Adrenal gland (tissue), 12 donors: Measurements from ENCODE around the gene TNFRSF6B. TPM values are rescaled to one million over a fixed set of nuclear protein-coding genes. Genes with fewer than 3 reads are reported as not detected.
A peak's percentile ranks its signal among the peaks of the same experiment; 100 is the strongest.

ENCODE experiments used
- DNase-seq, 7 donors: peaks; one replicate each; pipeline ENCODE4 v3.0.0-alpha.2; 2019 to 2020
- H3K27ac ChIP-seq, 5 donors: fragments of 200-600 bp; sonication (generic) in 4 of 5; 1 replicate in 3 of 5; 2 replicates in 2 of 5; pipeline versions ENCODE4 v1.5.1 to v1.8.0; 2016 to 2020; ENCODE audit warnings: mild to moderate bottlenecking in 1 of 5
- H3K27me3 ChIP-seq: fragments of 200-600 bp; 2 replicates; pipeline ENCODE4 v1.8.0; 2021
- H3K36me3 ChIP-seq, 2 donors: fragments of 200-600 bp; replicated peaks in 1 of 2; 1 replicate in 1 of 2; 2 replicates in 1 of 2; pipeline versions ENCODE4 v1.5.1 to v1.8.0; 2018 to 2022
- H3K4me1 ChIP-seq, 2 donors: fragments of 200-600 bp; replicated peaks in 1 of 2; 1 replicate in 1 of 2; 2 replicates in 1 of 2; pipeline versions ENCODE4 v1.5.1 to v1.8.0; 2018 to 2021
- H3K4me3 ChIP-seq, 4 donors: fragments of 200-600 bp; sonication (generic) in 3 of 4; one replicate each; pipeline ENCODE4 v1.5.1; 2016 to 2018
- H3K9me3 ChIP-seq, 3 donors: fragments of 200-600 bp; sonication (generic) in 1 of 3; replicated peaks in 1 of 3; 1 replicate in 2 of 3; 2 replicates in 1 of 3; pipeline versions ENCODE4 v1.5.1 to v1.8.0; 2016 to 2021
- CTCF ChIP-seq, 6 experiments: fragments of 450-650 bp in 4 of 6; fragments of 200-600 bp in 2 of 6; sonication (generic) in 1 of 6; IDR thresholded peaks; 1 replicate in 5 of 6; 2 replicates in 1 of 6; pipeline versions ENCODE4 v1.5.1 to v1.8.0; 2016 to 2021; ENCODE audit warnings: antibody characterized with exemption in 6 of 6, mild to moderate bottlenecking in 2 of 6, moderate library complexity in 1 of 6
- POLR2A ChIP-seq, 2 donors: fragments of 450-650 bp; IDR thresholded peaks; one replicate each; pipeline ENCODE4 v1.6.1; 2017; ENCODE audit warnings: antibody characterized with exemption in 2 of 2, mild to moderate bottlenecking in 2 of 2, moderate library complexity in 1 of 2
- WGBS, 4 donors: extraction: QIAGEN DNeasy Blood & Tissue Kit in 2 of 4; methylation state at CpG; one replicate each; pipeline versions ENCODE4 v1.1.5 to v1.1.7; 2013 to 2017; 5-methylcytosine and 5-hydroxymethylcytosine counted together
- intact Hi-C, 2 donors: fragments of 100-400 bp; cut with DNase I; formaldehyde crosslinking; loops; one replicate each; pipeline versions ENCODE4 v1.14.1 to v1.15.0; 2022 to 2023
- polyA plus RNA-seq, 3 donors: library from polyadenylated mRNA; stranded (reverse); fragments of 200-250 nt in 2 of 3; fragments of 350-450 nt in 1 of 3; fragmentation: Illumina TruSeq in 1 of 3; extraction: RNeasy Lipid Tissue Mini Kit (QIAGEN cat#74804) in 1 of 3; gene quantifications; one replicate each; pipeline ENCODE4 v1.2.3, GENCODE V29; 2013 to 2014
- total RNA-seq, 9 donors: library from RNA; depleted of rRNA in 4 of 9; stranded (reverse); fragments of >200 nt in 4 of 9; fragments of 120-200 nt in 1 of 9; fragmentation: NEBNext Ultra II Directional in 1 of 9; extraction: Animal tissue kit (Norgen Biotek cat#: 25700) in 1 of 9; gene quantifications; one replicate each; pipeline versions ENCODE4 v1.1.0 to v1.2.4, GENCODE V29; 2013 to 2023
- donor health status: healthy with polysubstance abuse.
- donor health status: Bipolar disorder and iron deficiency.
- donor health status: DM: yes; HTN: yes; CAD: no.
- donor health status: DM: no; HTN: no; CAD: no.
- donor health status: DM: no; HTN: no; CAD: no.
- donor health status: DM: yes; HTN: yes; CAD: no.

TNFRSF6B gene
- total and polyA plus RNA-seq, 12 donors: 0.78 to 43.3 (median 3.2) TPM; not detected in 3

DNA sequence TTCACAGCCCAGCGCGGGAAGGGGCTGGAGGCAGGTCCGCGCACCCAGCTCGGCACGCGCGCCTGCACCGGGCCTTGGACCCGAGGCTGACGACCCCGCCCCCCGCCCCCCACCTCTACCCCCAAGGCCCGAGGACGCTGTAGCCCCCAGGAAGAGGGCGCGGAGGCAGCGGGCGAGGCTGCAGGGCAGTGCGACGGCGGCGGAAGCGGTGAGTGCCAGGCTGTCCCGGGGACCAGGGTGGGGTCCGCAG, 41.2 kb downstream of the TNFRSF6B start:
- peaks cover 42% of the 10 kb centered on the region in 2 donors for H3K4me1 ChIP-seq
- H3K9me3 ChIP-seq: no peaks in the 10 kb centered on the region
- peaks cover 0 to 36% of the 10 kb centered on the region in 2 donors for H3K36me3 ChIP-seq
- no peak for TF ChIP-seq CTCF (IDR thresholded peaks at IDR 0.05)
- no peak for TF ChIP-seq POLR2A (IDR thresholded peaks at IDR 0.05)
- no peak overlapping the region for H3K27ac ChIP-seq
- H3K27me3 ChIP-seq: no peaks in the 10 kb centered on the region
- DNase-seq: no peak
- 6 to 21% (median 18%) methylated on average over 9 to 26 of the region's 26 CpGs; no CpG with 5 or more reads in 1 of the 4 donors for WGBS, 4 donors
- intact Hi-C loops: no loop called here
- H3K4me3 ChIP-seq: peak overlapping the region in 1 of 4 donors; percentile 33

GRCh38 chr20:63737945-63738686, 41.7 kb downstream of the TNFRSF6B start:
- Histone ChIP-seq H3K27ac (peak overlapping the region in 2 of 5 donors; percentile 85 to 87), H3K36me3 (peaks cover 0 to 41% of the 10 kb centered on the region in 2 donors), H3K27me3 (no peaks in the 10 kb centered on the region), H3K4me3 (peak overlapping the region in 1 of 4 donors; percentile 62), H3K9me3 (no peaks in the 10 kb centered on the region), H3K4me1 (peaks cover 42% of the 10 kb centered on the region in 2 donors)
- TF ChIP-seq CTCF (IDR thresholded peaks at IDR 0.05) (no peak), POLR2A (IDR thresholded peaks at IDR 0.05) (no peak)
- intact Hi-C loops: no loop called here
- peak in 4 of 7 donors; percentile 23 to 42 (median 33) for DNase-seq
- 21 to 60% (median 33%) methylated on average over 2 to 43 of the region's 43 CpGs for WGBS, 4 donors

DNA sequence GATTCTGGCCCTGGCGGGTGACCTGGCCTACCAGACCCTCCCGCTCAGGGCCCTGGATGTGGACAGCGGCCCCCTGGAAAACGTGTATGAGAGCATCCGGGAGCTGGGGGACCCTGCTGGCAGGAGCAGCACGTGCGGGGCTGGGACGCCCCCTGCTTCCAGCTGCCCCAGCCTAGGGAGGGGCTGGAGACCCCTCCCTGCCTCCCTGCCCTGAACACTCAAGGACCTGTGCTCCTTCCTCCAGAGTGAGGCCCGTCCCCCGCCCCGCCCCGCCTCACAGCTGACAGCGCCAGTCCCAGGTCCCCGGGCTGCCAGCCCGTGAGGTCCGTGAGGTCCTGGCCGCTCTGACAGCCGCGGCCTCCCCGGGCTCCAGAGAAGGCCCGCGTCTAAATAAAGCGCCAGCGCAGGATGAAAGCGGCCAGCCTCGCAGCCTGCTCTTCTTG, 42.3 kb downstream of the TNFRSF6B start:
- H3K36me3 ChIP-seq: peaks cover 0 to 43% of the 10 kb centered on the region in 2 donors
- WGBS, 4 donors: 0 to 14% (median 13%) methylated on average over 4 to 26 of the region's 26 CpGs
- peak; percentile 74 to 87 (median 81) for DNase-seq
- H3K27ac ChIP-seq: peak overlapping the region in 4 of 5 donors; percentile 82 to 87 (median 86)
- intact Hi-C loops: no loop called here
- peaks cover 42% of the 10 kb centered on the region in 2 donors for H3K4me1 ChIP-seq
- TF ChIP-seq CTCF (IDR thresholded peaks at IDR 0.05) (no peak), POLR2A (IDR thresholded peaks at IDR 0.05) (peak in 1 of 2 donors; percentile 23)
- H3K9me3 ChIP-seq: no peaks in the 10 kb centered on the region
- no peaks in the 10 kb centered on the region for H3K27me3 ChIP-seq
- H3K4me3 ChIP-seq: peak overlapping the region in 2 of 4 donors; percentile 49 to 62

- TF ChIP-seq CTCF (IDR thresholded peaks at IDR 0.05): no peak
- TF ChIP-seq POLR2A (IDR thresholded peaks at IDR 0.05): no peak
- Histone ChIP-seq H3K27me3 (no peaks in the 10 kb centered on the region), H3K27ac (peak within 1 kb of the TSS; percentile 46 to 94 (median 85)), H3K9me3 (no peaks in the 10 kb centered on the region), H3K36me3 (peaks cover 0 to 36% of the 10 kb centered on the region in 2 donors), H3K4me3 (peak within 1 kb of the TSS in 2 of 4 donors; percentile 49 to 83), H3K4me1 (peaks cover 42% of the 10 kb centered on the region in 2 donors)
- WGBS, 4 donors: 1 to 2% (median 2%) methylated on average over 10 to 126 of the region's 136 CpGs; no CpG with 5 or more reads in 1 of the 4 donors
- DNase-seq: peak; percentile 65 to 85 (median 78)
- intact Hi-C loops: no loop called here
These were observed 42.9 kb downstream of the TNFRSF6B start, which contains the start of gene SLC2A4RG for GRCh38 chr20:63739130-63740069. SLC2A4RG (plus strand) TSS chr20:63739776; CDS start chr20:63739913, 137 bp downstream.
